Lower lobe of right lung (tissue), 2 donors: ENCODE results near the gene LIPI. TPM values are rescaled to one million over a fixed set of nuclear protein-coding genes. Genes with fewer than 3 reads are reported as not detected.

Experiments used
- ATAC-seq, 2 donors: fragments of 200-7000 bp; cut with Tn5 transposase; one replicate each; pipeline ENCODE4 v1.9.1; 2020 to 2022; ENCODE audit warnings: mild to moderate bottlenecking in 2 of 2, moderate library complexity in 2 of 2
- DNase-seq: peaks from one replicate; pipeline ENCODE4 v3.0.0-alpha.2; 2020
- H3K27ac ChIP-seq: fragments of 200-600 bp; one replicate; pipeline ENCODE4 v1.8.0; 2022
- H3K27me3 ChIP-seq: fragments of 200-600 bp; one replicate; pipeline ENCODE4 v1.8.0; 2022; ENCODE audit warnings: low read depth
- H3K36me3 ChIP-seq: fragments of 200-600 bp; one replicate; pipeline ENCODE4 v1.8.0; 2022; ENCODE audit warnings: mild to moderate bottlenecking
- H3K4me1 ChIP-seq: fragments of 200-600 bp; one replicate; pipeline ENCODE4 v1.8.0; 2022
- H3K4me3 ChIP-seq: fragments of 200-600 bp; one replicate; pipeline ENCODE4 v1.8.0; 2022; ENCODE audit warnings: mild to moderate bottlenecking
- H3K9me3 ChIP-seq: fragments of 200-600 bp; one replicate; pipeline ENCODE4 v1.8.0; 2022
- intact Hi-C: fragments of 100-400 bp; cut with DNase I; formaldehyde crosslinking; loops from one replicate; pipeline ENCODE4 v1.11.0; 2022
- total RNA-seq: library from RNA; stranded (reverse); fragmentation: NEBNext Ultra II Directional; extraction: Animal tissue kit (Norgen Biotek cat#: 25700); gene quantifications from one replicate; pipeline ENCODE4 v1.2.1, GENCODE V29; 2021
- TF ChIP-seq, protein P1 (sequence below): fragments of 200-600 bp; IDR thresholded peaks from one replicate; pipeline ENCODE4 v1.8.0; 2022; ENCODE audit warnings: antibody characterized with exemption, mild to moderate bottlenecking
- donor health status: DM: no; HTN: yes; CAD: no; lungs with severe emphysema.

The LIPI gene
- total RNA-seq, 1 donor from 2014 or later, result not detected

- no peaks in the 10 kb centered on the region for H3K27me3 ChIP-seq
- intact Hi-C loops, result no loop called here
- no peaks in the 10 kb centered on the region for H3K4me1 ChIP-seq
- TF ChIP-seq, protein P1, sequence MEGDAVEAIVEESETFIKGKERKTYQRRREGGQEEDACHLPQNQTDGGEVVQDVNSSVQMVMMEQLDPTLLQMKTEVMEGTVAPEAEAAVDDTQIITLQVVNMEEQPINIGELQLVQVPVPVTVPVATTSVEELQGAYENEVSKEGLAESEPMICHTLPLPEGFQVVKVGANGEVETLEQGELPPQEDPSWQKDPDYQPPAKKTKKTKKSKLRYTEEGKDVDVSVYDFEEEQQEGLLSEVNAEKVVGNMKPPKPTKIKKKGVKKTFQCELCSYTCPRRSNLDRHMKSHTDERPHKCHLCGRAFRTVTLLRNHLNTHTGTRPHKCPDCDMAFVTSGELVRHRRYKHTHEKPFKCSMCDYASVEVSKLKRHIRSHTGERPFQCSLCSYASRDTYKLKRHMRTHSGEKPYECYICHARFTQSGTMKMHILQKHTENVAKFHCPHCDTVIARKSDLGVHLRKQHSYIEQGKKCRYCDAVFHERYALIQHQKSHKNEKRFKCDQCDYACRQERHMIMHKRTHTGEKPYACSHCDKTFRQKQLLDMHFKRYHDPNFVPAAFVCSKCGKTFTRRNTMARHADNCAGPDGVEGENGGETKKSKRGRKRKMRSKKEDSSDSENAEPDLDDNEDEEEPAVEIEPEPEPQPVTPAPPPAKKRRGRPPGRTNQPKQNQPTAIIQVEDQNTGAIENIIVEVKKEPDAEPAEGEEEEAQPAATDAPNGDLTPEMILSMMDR, result no peak
- H3K27ac ChIP-seq, result no peak overlapping the region
- no peak for DNase-seq
- no peak for ATAC-seq
- H3K9me3 ChIP-seq, result peaks cover 8% of the 10 kb centered on the region
- H3K36me3 ChIP-seq, result no peaks in the 10 kb centered on the region
- H3K4me3 ChIP-seq, result no peak overlapping the region
These were observed 130.6 kb downstream of the LIPI start for GRCh38 chr21:14080040-14080763.

DNA sequence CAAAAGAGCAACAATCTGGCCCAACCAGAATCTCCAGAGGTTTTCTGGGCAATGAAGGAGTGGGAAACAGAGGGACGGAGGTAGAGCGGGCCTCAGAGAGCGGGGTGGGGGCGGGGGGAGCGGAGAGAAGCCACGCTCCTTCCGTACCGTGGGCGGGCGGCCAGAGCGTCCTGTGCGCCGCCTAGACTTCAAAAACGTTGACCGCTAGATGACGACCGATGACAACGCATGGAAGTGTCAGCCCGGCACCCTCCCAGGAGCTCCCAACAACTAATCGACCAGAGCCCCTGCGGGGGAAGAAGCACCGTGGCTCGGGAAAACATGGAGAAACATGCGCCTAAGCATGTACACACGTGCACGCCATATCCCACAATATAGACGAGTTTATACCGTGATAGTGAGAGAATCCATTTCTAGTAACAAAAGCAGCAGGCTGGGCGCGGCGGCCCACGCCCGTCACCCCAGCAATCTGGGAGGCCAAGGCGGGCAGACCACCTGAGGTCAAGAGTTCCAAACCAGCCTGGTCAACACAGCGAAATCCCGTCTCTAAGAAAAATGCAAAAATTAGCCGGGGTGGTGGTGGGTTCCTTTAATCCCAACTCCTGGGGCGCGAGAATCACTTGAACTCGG is 131.9 kb downstream of the LIPI start:
- Histone ChIP-seq H3K4me3 (no peak overlapping the region), H3K36me3 (no peaks in the 10 kb centered on the region), H3K27me3 (no peaks in the 10 kb centered on the region), H3K27ac (no peak overlapping the region), H3K4me1 (no peaks in the 10 kb centered on the region), H3K9me3 (peaks cover 4% of the 10 kb centered on the region)
- DNase-seq (no peak), ATAC-seq (no peak)
- intact Hi-C loops, result no loop called here
- TF ChIP-seq, protein P1, result no peak

GRCh38 chr21:14076143-14076806 is 134.5 kb downstream of the LIPI start:
- TF ChIP-seq, protein P1, result no peak
- ATAC-seq, result no peak
- no peak for DNase-seq
- Histone ChIP-seq H3K27me3 (no peaks in the 10 kb centered on the region), H3K4me1 (no peaks in the 10 kb centered on the region), H3K9me3 (peaks cover 4% of the 10 kb centered on the region), H3K4me3 (no peak overlapping the region), H3K27ac (no peak overlapping the region), H3K36me3 (no peaks in the 10 kb centered on the region)
- intact Hi-C loops, result no loop called here

- DNase-seq (no peak), ATAC-seq (no peak)
- H3K9me3 ChIP-seq, result peaks cover 4% of the 10 kb centered on the region
- no peaks in the 10 kb centered on the region for H3K27me3 ChIP-seq
- H3K36me3 ChIP-seq, result no peaks in the 10 kb centered on the region
- intact Hi-C loops, result no loop called here
- TF ChIP-seq, protein P1, result no peak
- H3K4me1 ChIP-seq, result no peaks in the 10 kb centered on the region
- no peak overlapping the region for H3K4me3 ChIP-seq
- no peak overlapping the region for H3K27ac ChIP-seq
These were observed 135.2 kb downstream of the LIPI start for GRCh38 chr21:14075346-14076142.

GRCh38 chr21:14074177-14074576 is 136.6 kb downstream of the LIPI start:
- Histone ChIP-seq H3K4me1 (no peaks in the 10 kb centered on the region), H3K27ac (no peak overlapping the region), H3K36me3 (no peaks in the 10 kb centered on the region), H3K4me3 (no peak overlapping the region), H3K9me3 (peaks cover 4% of the 10 kb centered on the region), H3K27me3 (no peaks in the 10 kb centered on the region)
- DNase-seq (no peak), ATAC-seq (no peak)
- TF ChIP-seq, protein P1, result no peak
- intact Hi-C loops, result no loop called here
